Endothelial cell (in vitro differentiated cells): ENCODE data around the gene ELMOD1. TPM values are rescaled to one million over a fixed set of nuclear protein-coding genes. Genes with fewer than 3 reads are reported as not detected.

Experiments
- DNase-seq: peaks from one replicate; pipeline ENCODE4 v3.0.0; 2021; ENCODE audit warnings: low spot score
- H3K27ac Mint-ChIP-seq: one replicate; pipeline ENCODE4 v1.8.0; 2021; ENCODE audit warnings: mixed read lengths, inconsistent platforms; ENCODE audit not compliant: unreplicated experiment
- H3K27me3 Mint-ChIP-seq: one replicate; pipeline ENCODE4 v1.8.0; 2021; ENCODE audit warnings: mild to moderate bottlenecking, moderate library complexity, mixed read lengths, inconsistent platforms; ENCODE audit not compliant: unreplicated experiment
- H3K36me3 Mint-ChIP-seq: one replicate; pipeline ENCODE4 v1.8.0; 2021; ENCODE audit warnings: mild to moderate bottlenecking, low read depth, mixed read lengths, inconsistent platforms; ENCODE audit not compliant: unreplicated experiment
- H3K4me1 Mint-ChIP-seq: one replicate; pipeline ENCODE4 v1.8.0; 2021; ENCODE audit warnings: mild to moderate bottlenecking, mixed read lengths, inconsistent platforms; ENCODE audit not compliant: unreplicated experiment
- H3K4me3 Mint-ChIP-seq: one replicate; pipeline ENCODE4 v1.8.0; 2021; ENCODE audit warnings: mild to moderate bottlenecking, mixed read lengths, inconsistent platforms; ENCODE audit not compliant: unreplicated experiment
- H3K9me3 Mint-ChIP-seq: one replicate; pipeline ENCODE4 v1.8.0; 2021; ENCODE audit warnings: mixed read lengths, inconsistent platforms; ENCODE audit not compliant: unreplicated experiment
- CTCF ChIP-seq: fragments of 200-600 bp; sonication (generic); IDR thresholded peaks from one replicate; pipeline ENCODE4 v1.5.0; 2021; ENCODE audit warnings: antibody characterized with exemption; ENCODE audit not compliant: unreplicated experiment
- total RNA-seq: library from RNA; stranded (reverse); fragmentation: NEBNext Ultra II Directional; extraction: Animal tissue kit (Norgen Biotek cat#: 25700); gene quantifications from one replicate; pipeline ENCODE4 v1.2.1, GENCODE V29; 2021; ENCODE audit not compliant: unreplicated experiment

Gene ELMOD1
- total RNA-seq, 1 donor from 2014 or later: 0.51 TPM

GRCh38 chr11:107675902-107676301 is 85.0 kb downstream of the ELMOD1 start:
- H3K4me1 Mint-ChIP-seq: no peaks in the 10 kb centered on the region
- no peak for DNase-seq
- no peak overlapping the region for H3K27ac Mint-ChIP-seq
- TF ChIP-seq CTCF: no peak
- H3K27me3 Mint-ChIP-seq: no peaks in the 10 kb centered on the region
- H3K9me3 Mint-ChIP-seq: no peaks in the 10 kb centered on the region
- H3K4me3 Mint-ChIP-seq: no peak overlapping the region
- H3K36me3 Mint-ChIP-seq: no peaks in the 10 kb centered on the region

GRCh38 chr11:107676336-107677057 is 85.5 kb downstream of the ELMOD1 start:
- Mint-ChIP-seq H3K27ac (no peak overlapping the region), H3K4me3 (no peak overlapping the region), H3K36me3 (no peaks in the 10 kb centered on the region), H3K9me3 (no peaks in the 10 kb centered on the region), H3K4me1 (no peaks in the 10 kb centered on the region), H3K27me3 (no peaks in the 10 kb centered on the region)
- TF ChIP-seq CTCF: no peak
- DNase-seq: no peak

DNA sequence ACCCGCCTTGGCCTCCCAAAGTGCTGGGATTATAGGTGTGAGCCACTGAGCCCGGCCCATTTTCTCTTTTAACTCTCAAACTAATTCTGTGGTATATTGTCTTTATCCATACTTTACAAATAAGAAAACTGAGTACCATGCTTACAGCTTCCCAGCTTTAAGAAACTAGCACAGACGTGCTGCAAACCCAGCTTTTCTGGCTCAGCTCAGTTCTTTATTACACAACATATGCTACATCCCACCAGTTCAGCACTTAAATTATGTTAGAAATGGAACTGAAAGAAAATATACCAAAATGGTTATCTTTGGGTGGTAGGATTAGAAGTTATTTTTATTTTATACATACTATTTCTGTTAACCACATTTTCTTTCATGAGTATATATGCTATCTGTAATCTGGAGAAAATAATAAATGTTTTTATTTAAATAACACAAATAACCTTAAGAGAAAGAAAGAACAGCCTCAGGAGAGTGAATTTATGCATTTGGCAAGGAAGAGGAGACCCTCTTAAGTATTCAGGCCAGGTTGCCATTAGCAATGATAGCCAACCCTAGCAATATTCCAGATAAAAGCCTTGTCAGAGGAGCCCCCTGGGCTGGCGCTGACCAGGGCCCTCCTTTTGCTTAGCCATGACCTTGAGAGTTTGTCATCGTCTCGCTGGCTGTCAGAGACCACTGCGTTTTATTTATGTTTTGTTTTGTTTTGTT is 87.1 kb downstream of the ELMOD1 start:
- no peak for DNase-seq
- Mint-ChIP-seq H3K36me3 (no peaks in the 10 kb centered on the region), H3K4me3 (no peak overlapping the region), H3K4me1 (no peaks in the 10 kb centered on the region), H3K9me3 (no peaks in the 10 kb centered on the region), H3K27ac (no peak overlapping the region), H3K27me3 (no peaks in the 10 kb centered on the region)
- TF ChIP-seq CTCF: no peak

- Mint-ChIP-seq H3K9me3 (no peaks in the 10 kb centered on the region), H3K4me1 (no peaks in the 10 kb centered on the region), H3K27ac (no peak overlapping the region), H3K27me3 (no peaks in the 10 kb centered on the region), H3K4me3 (no peak overlapping the region), H3K36me3 (no peaks in the 10 kb centered on the region)
- no peak for DNase-seq
- TF ChIP-seq CTCF: no peak
These were observed 87.7 kb downstream of the ELMOD1 start for GRCh38 chr11:107678632-107678971.
